ENCODE data around the gene BIN1.
A peak's percentile ranks its signal among the peaks of the same experiment; 100 is the strongest.

The BIN1 gene

GRCh38 chr2:127074358-127074757, 32.6 kb downstream of the BIN1 start:
- no peak for TF ChIP-seq CTCF (IDR thresholded peaks at IDR 0.05; ENCODE audit: low read depth, low read length)
- no peak for DNase-seq (ENCODE audit: extremely low read depth, low read depth)

GRCh38 chr2:127072970-127073369, 34.0 kb downstream of the BIN1 start:
- TF ChIP-seq CTCF (IDR thresholded peaks at IDR 0.05; ENCODE audit: low read depth, low read length), result no peak
- no peak for DNase-seq (ENCODE audit: extremely low read depth, low read depth)

- DNase-seq (ENCODE audit: extremely low read depth, low read depth), result no peak
Observed at GRCh38 chr2:127072396-127072795, 34.6 kb downstream of the BIN1 start.

GRCh38 chr2:127071901-127072328, 35.0 kb downstream of the BIN1 start:
- DNase-seq (ENCODE audit: extremely low read depth, low read depth), result no peak
- no peak for TF ChIP-seq CTCF (IDR thresholded peaks at IDR 0.05; ENCODE audit: low read depth, low read length)

More at GRCh38 chr2:127072396-127072795, 34.6 kb downstream of the BIN1 start:
- TF ChIP-seq CTCF (IDR thresholded peaks at IDR 0.05; ENCODE audit: low read depth, low read length), result peak; percentile 2

GRCh38 chr2:127070221-127070620, 36.7 kb downstream of the BIN1 start:
- TF ChIP-seq CTCF (IDR thresholded peaks at IDR 0.05; ENCODE audit: low read depth, low read length), result no peak
- DNase-seq (ENCODE audit: extremely low read depth, low read depth), result no peak

GRCh38 chr2:127069536-127069935, 37.4 kb downstream of the BIN1 start:
- no peak for DNase-seq (ENCODE audit: extremely low read depth, low read depth)
- TF ChIP-seq CTCF (IDR thresholded peaks at IDR 0.05; ENCODE audit: low read depth, low read length), result no peak

GRCh38 chr2:127069003-127069402, 38.0 kb downstream of the BIN1 start:
- DNase-seq (ENCODE audit: extremely low read depth, low read depth), result no peak
- TF ChIP-seq CTCF (IDR thresholded peaks at IDR 0.05; ENCODE audit: low read depth, low read length), result no peak
